RWPE2 (cell line): ENCODE results near the gene C15orf62.

Experiments
- ATAC-seq: fragments of 200-7000 bp; cut with Tn5 transposase; 3 replicates; pipeline ENCODE4 v1.9.1; 2021; ENCODE audit warnings: low read depth
- DNase-seq: peaks from one replicate; pipeline ENCODE4 v3.0.0-alpha.2; 2020; ENCODE audit warnings: low spot score
- H3K27ac ChIP-seq: fragments of 450-650 bp; 2 replicates; pipeline ENCODE4 v1.5.1; 2017; ENCODE audit warnings: mild to moderate bottlenecking; ENCODE audit not compliant: poor library complexity, severe bottlenecking
- H3K27me3 ChIP-seq: fragments of 250-450 bp; sonication (Bioruptor Pico); 2 replicates; pipeline ENCODE4 v1.5.1; 2021; ENCODE audit warnings: mild to moderate bottlenecking, moderate library complexity; ENCODE audit not compliant: insufficient read depth, poor library complexity, severe bottlenecking
- H3K36me3 ChIP-seq: fragments of 250-450 bp; sonication (Bioruptor Pico); 2 replicates; pipeline ENCODE4 v1.5.1; 2020; ENCODE audit warnings: low read depth, mild to moderate bottlenecking, moderate library complexity
- H3K4me1 ChIP-seq: fragments of 250-450 bp; sonication (Bioruptor Pico); 2 replicates; pipeline ENCODE4 v1.5.1; 2021; ENCODE audit warnings: mild to moderate bottlenecking, moderate library complexity; ENCODE audit not compliant: insufficient read depth, poor library complexity, severe bottlenecking
- H3K4me3 ChIP-seq: fragments of 250-450 bp; sonication (Bioruptor Pico); 2 replicates; pipeline ENCODE4 v1.5.1; 2021; ENCODE audit warnings: mild to moderate bottlenecking, moderate library complexity; ENCODE audit not compliant: severe bottlenecking
- H3K9me3 ChIP-seq: fragments of 250-450 bp; sonication (Bioruptor Pico); 2 replicates; pipeline ENCODE4 v1.5.1; 2021; ENCODE audit warnings: mild to moderate bottlenecking, moderate library complexity; ENCODE audit not compliant: severe bottlenecking
- TF ChIP-seq, protein P1 (sequence below): fragments of 450-650 bp; IDR thresholded peaks from one replicate; pipeline ENCODE4 v1.5.1; 2017; ENCODE audit warnings: mild to moderate bottlenecking, moderate library complexity; ENCODE audit not compliant: poor library complexity, severe bottlenecking

The C15orf62 gene

DNA sequence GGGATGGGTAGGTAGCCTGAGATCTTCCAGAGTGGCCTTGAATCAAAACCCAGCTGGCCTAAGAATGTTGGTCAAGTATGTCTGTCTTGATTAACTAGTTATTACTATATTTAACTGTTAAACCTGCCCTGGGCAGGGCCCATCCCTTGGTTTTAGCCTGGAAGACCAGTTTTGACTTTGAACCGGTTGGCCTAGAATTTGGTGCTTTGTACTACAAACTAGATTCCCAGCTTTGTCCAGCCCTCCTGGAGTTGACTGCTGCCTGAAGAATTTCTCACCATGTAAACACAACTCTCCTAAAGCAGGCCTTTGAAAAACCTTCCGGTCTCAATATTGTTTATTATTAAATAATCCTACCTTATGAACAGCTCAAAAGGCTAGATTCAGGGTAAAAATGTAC lies 16.0 kb downstream of the C15orf62 start:
- H3K4me1 ChIP-seq, result peaks cover 53% of the 10 kb centered on the region
- DNase-seq, result no peak
- no peaks in the 10 kb centered on the region for H3K9me3 ChIP-seq
- no peaks in the 10 kb centered on the region for H3K27me3 ChIP-seq
- no peak for ATAC-seq
- H3K27ac ChIP-seq, result peak overlapping the region; percentile 96
- no peak overlapping the region for H3K4me3 ChIP-seq
- TF ChIP-seq, protein P1, sequence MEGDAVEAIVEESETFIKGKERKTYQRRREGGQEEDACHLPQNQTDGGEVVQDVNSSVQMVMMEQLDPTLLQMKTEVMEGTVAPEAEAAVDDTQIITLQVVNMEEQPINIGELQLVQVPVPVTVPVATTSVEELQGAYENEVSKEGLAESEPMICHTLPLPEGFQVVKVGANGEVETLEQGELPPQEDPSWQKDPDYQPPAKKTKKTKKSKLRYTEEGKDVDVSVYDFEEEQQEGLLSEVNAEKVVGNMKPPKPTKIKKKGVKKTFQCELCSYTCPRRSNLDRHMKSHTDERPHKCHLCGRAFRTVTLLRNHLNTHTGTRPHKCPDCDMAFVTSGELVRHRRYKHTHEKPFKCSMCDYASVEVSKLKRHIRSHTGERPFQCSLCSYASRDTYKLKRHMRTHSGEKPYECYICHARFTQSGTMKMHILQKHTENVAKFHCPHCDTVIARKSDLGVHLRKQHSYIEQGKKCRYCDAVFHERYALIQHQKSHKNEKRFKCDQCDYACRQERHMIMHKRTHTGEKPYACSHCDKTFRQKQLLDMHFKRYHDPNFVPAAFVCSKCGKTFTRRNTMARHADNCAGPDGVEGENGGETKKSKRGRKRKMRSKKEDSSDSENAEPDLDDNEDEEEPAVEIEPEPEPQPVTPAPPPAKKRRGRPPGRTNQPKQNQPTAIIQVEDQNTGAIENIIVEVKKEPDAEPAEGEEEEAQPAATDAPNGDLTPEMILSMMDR, result no peak
- peaks cover 13% of the 10 kb centered on the region for H3K36me3 ChIP-seq

DNA sequence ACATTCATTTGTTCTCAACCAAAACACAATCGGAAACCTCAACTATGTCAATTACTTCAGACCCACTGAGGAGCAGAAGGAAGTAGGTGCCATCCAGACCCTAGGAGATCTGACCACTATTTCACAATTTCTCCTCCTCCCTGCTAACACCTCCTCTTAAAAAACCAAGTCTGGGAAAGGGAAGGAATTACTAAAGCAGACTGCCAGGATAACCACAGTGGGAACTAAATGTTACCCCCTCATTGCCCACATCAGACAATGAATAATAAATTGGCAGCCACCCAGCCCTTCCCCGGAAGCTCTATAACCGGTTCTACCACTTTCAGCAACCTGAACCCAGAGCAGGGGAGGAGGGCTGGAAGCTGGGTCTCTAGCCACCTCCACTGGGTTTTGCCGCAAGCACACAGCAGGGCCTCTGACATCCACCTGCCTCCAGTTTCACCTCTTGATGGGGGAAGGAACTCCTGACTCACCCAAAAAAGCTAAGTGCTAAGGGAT lies 17.6 kb downstream of the C15orf62 start:
- DNase-seq (peak; percentile 98), ATAC-seq (peak; percentile 84)
- H3K27ac ChIP-seq, result peak overlapping the region; percentile 96
- no peaks in the 10 kb centered on the region for H3K9me3 ChIP-seq
- no peak overlapping the region for H3K4me3 ChIP-seq
- peaks cover 29% of the 10 kb centered on the region for H3K36me3 ChIP-seq
- peaks cover 61% of the 10 kb centered on the region for H3K4me1 ChIP-seq
- TF ChIP-seq, protein P1, result no peak
- H3K27me3 ChIP-seq, result no peaks in the 10 kb centered on the region

DNA sequence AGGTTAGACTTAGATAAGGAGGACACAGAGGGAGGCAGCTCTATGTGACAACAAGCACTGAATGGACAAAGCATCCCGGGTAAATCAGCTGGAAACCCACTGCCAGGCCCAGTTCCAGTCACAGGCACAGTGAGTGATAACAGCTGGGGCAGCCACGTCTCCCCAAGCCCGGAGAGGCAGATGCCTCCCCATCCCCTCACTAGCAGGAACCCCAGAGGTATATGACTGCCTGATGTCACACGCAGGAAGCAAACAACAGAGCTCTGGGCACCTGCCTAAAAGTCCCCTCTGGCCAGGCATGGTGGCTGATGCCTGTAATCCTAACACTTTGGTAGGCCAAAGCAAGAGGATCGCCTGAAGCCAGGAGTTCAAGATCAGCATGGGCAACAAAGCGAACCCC lies 18.2 kb downstream of the C15orf62 start:
- TF ChIP-seq, protein P1, result no peak
- no peak overlapping the region for H3K4me3 ChIP-seq
- H3K9me3 ChIP-seq, result no peaks in the 10 kb centered on the region
- H3K4me1 ChIP-seq, result peaks cover 64% of the 10 kb centered on the region
- peak overlapping the region; percentile 96 for H3K27ac ChIP-seq
- H3K36me3 ChIP-seq, result peaks cover 32% of the 10 kb centered on the region
- H3K27me3 ChIP-seq, result no peaks in the 10 kb centered on the region
- DNase-seq, result no peak
- ATAC-seq, result no peak; the same call in 2 of the 3 replicates

DNA sequence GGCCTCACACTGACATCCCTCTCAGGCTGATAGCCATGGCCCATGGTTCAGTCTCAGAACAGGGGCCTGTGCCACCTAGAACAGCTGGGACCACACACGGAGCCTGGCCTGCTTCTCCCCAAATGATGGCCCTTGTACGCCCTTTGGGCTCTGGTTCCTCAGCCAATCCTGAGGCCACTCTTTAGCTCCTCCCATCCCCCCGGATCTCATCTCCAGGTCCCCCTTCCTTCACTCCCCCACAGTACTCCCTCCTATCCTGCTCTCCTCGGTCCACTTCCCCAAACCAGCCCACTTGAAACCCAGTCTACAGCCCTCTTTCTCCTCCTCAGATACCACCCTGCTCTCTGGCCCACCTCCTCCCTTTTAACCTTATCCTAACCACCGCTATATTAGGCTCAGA lies 19.3 kb downstream of the C15orf62 start:
- no peak overlapping the region for H3K4me3 ChIP-seq
- no peak for DNase-seq
- H3K4me1 ChIP-seq, result peaks cover 75% of the 10 kb centered on the region
- no peak for ATAC-seq
- H3K9me3 ChIP-seq, result no peaks in the 10 kb centered on the region
- H3K27me3 ChIP-seq, result no peaks in the 10 kb centered on the region
- H3K36me3 ChIP-seq, result peaks cover 32% of the 10 kb centered on the region
- TF ChIP-seq, protein P1, result no peak
- peak overlapping the region; percentile 96 for H3K27ac ChIP-seq

DNA sequence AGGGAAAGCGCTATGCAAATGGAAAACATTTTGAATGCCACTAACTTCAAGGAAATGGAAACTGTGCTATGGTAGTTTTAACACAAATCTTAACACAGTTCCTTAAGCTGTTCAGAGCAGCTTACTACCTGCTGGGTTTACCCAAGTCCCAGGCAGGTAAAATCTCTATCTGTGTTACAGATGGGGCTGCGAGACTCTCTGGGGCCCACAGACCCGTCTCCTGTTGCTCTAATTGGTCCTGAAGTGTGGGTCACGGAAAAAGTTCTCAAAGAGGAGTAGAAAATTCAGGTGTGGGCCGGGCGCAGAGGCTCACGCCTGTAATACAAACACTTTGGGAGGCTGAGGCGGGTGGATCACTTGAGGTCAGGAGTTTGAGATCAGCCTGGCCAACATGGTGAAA lies 20.2 kb downstream of the C15orf62 start:
- Histone ChIP-seq H3K4me3 (no peak overlapping the region), H3K36me3 (peaks cover 27% of the 10 kb centered on the region), H3K27me3 (no peaks in the 10 kb centered on the region), H3K4me1 (peaks cover 75% of the 10 kb centered on the region), H3K27ac (peak overlapping the region; percentile 96), H3K9me3 (no peaks in the 10 kb centered on the region)
- DNase-seq (no peak), ATAC-seq (no peak)
- TF ChIP-seq, protein P1, result no peak
